ENCODE measurements around the gene PAQR8.

GRCh38 chr6:52371656-52372191, 9.8 kb downstream of the PAQR8 start:
- TF ChIP-seq, protein P1, sequence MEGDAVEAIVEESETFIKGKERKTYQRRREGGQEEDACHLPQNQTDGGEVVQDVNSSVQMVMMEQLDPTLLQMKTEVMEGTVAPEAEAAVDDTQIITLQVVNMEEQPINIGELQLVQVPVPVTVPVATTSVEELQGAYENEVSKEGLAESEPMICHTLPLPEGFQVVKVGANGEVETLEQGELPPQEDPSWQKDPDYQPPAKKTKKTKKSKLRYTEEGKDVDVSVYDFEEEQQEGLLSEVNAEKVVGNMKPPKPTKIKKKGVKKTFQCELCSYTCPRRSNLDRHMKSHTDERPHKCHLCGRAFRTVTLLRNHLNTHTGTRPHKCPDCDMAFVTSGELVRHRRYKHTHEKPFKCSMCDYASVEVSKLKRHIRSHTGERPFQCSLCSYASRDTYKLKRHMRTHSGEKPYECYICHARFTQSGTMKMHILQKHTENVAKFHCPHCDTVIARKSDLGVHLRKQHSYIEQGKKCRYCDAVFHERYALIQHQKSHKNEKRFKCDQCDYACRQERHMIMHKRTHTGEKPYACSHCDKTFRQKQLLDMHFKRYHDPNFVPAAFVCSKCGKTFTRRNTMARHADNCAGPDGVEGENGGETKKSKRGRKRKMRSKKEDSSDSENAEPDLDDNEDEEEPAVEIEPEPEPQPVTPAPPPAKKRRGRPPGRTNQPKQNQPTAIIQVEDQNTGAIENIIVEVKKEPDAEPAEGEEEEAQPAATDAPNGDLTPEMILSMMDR (IDR thresholded peaks at IDR 0.05), result no peak
- TF ChIP-seq POLR2A (IDR thresholded peaks at IDR 0.05), result no peak
